AG04449 (cell line): ENCODE measurements around the gene LPCAT3.

Experiments
- CTCF ChIA-PET: fragments of 350-600 bp; formaldehyde crosslinking; extraction: SDS; loops from one replicate; lab custom pipeline; 2021; ENCODE audit warnings: antibody characterized with exemption; lab: Yijun Ruan, JAX
- POLR2A ChIA-PET: fragments of 400-600, 350-600 bp; formaldehyde crosslinking; extraction: SDS; loops from one replicate; lab custom pipeline; 2020; ENCODE audit warnings: antibody characterized with exemption, inconsistent platforms; lab: Yijun Ruan, JAX
- DNase-seq: peaks from one replicate; pipeline ENCODE4 v3.0.0-alpha.2; 2010; ENCODE audit warnings: low read depth, low spot score
- H3K4me3 ChIP-seq: 2 replicates; pipeline ENCODE4 v1.5.1; 2011; ENCODE audit warnings: low read depth, mild to moderate bottlenecking, control low read depth, low read length
- CTCF ChIP-seq: IDR thresholded peaks from one replicate; pipeline ENCODE4 v1.5.1; 2011; ENCODE audit warnings: mild to moderate bottlenecking, moderate library complexity, low read length, control low read depth, inconsistent platforms; ENCODE audit not compliant: insufficient read depth; ENCODE audit errors: missing control alignments

Gene LPCAT3

GRCh38 chr12:6928703-6929407 is 89.4 kb downstream of the LPCAT3 start:
- DNase-seq, result no peak
- TF ChIP-seq CTCF, result no peak
- ChIA-PET CTCF (interaction anchor here (0.6 to 9.0 kb wide), 8 partner anchors 9 to 60 kb away, joined by 3 to 164 read pairs (median 6); partner anchors contain the start of genes C12orf57, ENO2 and RNU7-1), POLR2A (interaction anchor here (0.5 to 2.6 kb wide), 6 partner anchors 9 to 260 kb away, joined by 3 to 19 read pairs (median 4); partner anchors contain the start of genes C12orf57, PEX5, RNU7-1 and SPSB2)
- peak overlapping the region; percentile 83 for H3K4me3 ChIP-seq

- ChIA-PET CTCF (interaction anchor here (1.4 to 9.0 kb wide), 5 partner anchors 10 to 40 kb away, joined by 3 to 164 read pairs (median 10); partner anchors contain the start of gene ENO2), POLR2A (interaction anchor here (0.5 to 2.6 kb wide), 6 partner anchors 10 to 261 kb away, joined by 3 to 19 read pairs (median 4); partner anchors contain the start of genes C12orf57, PEX5, RNU7-1 and SPSB2)
- DNase-seq, result no peak
- no peak for TF ChIP-seq CTCF
- H3K4me3 ChIP-seq, result peak overlapping the region; percentile 83
These were observed 90.1 kb downstream of the LPCAT3 start for GRCh38 chr12:6928022-6928702.

GRCh38 chr12:6927379-6928021 is 90.8 kb downstream of the LPCAT3 start, which contains the start of gene ATN1:
ATN1 (plus strand) TSS chr12:6927959; CDS start chr12:6934002, 6,043 bp downstream.
- no peak for DNase-seq
- no peak for TF ChIP-seq CTCF
- ChIA-PET POLR2A (interaction anchor here (0.8 to 4.6 kb wide), 4 partner anchors 11 to 262 kb away, joined by 3 to 46 read pairs (median 10); partner anchors contain the start of genes C12orf57, PEX5 and RNU7-1), CTCF (interaction anchor here (1.4 to 9.0 kb wide), 8 partner anchors 9 to 41 kb away, joined by 3 to 164 read pairs (median 38); partner anchors contain the start of genes C12orf57, ENO2 and RNU7-1)
- H3K4me3 ChIP-seq, result peak within 1 kb of the TSS; percentile 83
